Smooth muscle cell (in vitro differentiated cells): ENCODE results near the gene MAPK4. TPM values are rescaled to one million over a fixed set of nuclear protein-coding genes. Genes with fewer than 3 reads are reported as not detected.

Source experiments
- DNase-seq: peaks from one replicate; lab custom pipeline; 2025; ENCODE audit not compliant: unreplicated experiment; lab: John Stamatoyannopoulos, UW
- H2AFZ ChIP-seq: fragments of 200-600 bp; sonication (generic); 2 replicates; pipeline ENCODE4 v1.6.0; 2016; ENCODE audit warnings: antibody characterized with exemption, low read depth, mild to moderate bottlenecking
- H3F3A ChIP-seq: fragments of 200-600 bp; sonication (generic); 2 replicates; pipeline ENCODE4 v1.6.0; 2017; ENCODE audit warnings: antibody characterized with exemption, low read depth
- H3K27ac ChIP-seq: fragments of 200-600 bp; sonication (generic); 2 replicates; pipeline ENCODE4 v1.5.1; 2016; ENCODE audit warnings: low read depth, mild to moderate bottlenecking
- H3K27me3 ChIP-seq: fragments of 200-600 bp; sonication (generic); 2 replicates; pipeline ENCODE4 v1.6.1; 2016; ENCODE audit warnings: low read depth, mild to moderate bottlenecking
- H3K36me3 ChIP-seq: fragments of 200-600 bp; sonication (generic); 2 replicates; pipeline ENCODE4 v1.5.1; 2016; ENCODE audit warnings: low read depth
- H3K4me1 ChIP-seq: fragments of 200-600 bp; sonication (generic); 2 replicates; pipeline ENCODE4 v1.5.1; 2016; ENCODE audit warnings: low read depth
- H3K4me2 ChIP-seq: fragments of 200-600 bp; sonication (generic); 2 replicates; pipeline ENCODE4 v1.6.0; 2016; ENCODE audit warnings: mild to moderate bottlenecking
- H3K4me3 ChIP-seq: fragments of 200-600 bp; sonication (generic); 2 replicates; pipeline ENCODE4 v1.5.1; 2016; ENCODE audit warnings: mild to moderate bottlenecking
- H3K79me2 ChIP-seq: fragments of 200-600 bp; sonication (generic); 2 replicates; pipeline ENCODE4 v1.6.0; 2016; ENCODE audit warnings: low read depth, mild to moderate bottlenecking
- H3K9ac ChIP-seq: fragments of 200-600 bp; sonication (generic); 2 replicates; pipeline ENCODE4 v1.6.0; 2016; ENCODE audit warnings: low read depth
- H3K9me3 ChIP-seq: fragments of 200-600 bp; sonication (generic); replicated peaks from 2 replicates; pipeline ENCODE4 v1.5.1; 2016; ENCODE audit warnings: low read depth
- H4K20me1 ChIP-seq: fragments of 200-600 bp; sonication (generic); 2 replicates; pipeline ENCODE4 v1.6.0; 2016; ENCODE audit warnings: low read depth
- CTCF ChIP-seq: fragments of 200-600 bp; sonication (generic); IDR thresholded peaks from 2 replicates; pipeline ENCODE4 v1.5.1; 2017; ENCODE audit warnings: borderline replicate concordance, mild to moderate bottlenecking, antibody characterized with exemption; ENCODE audit not compliant: insufficient read depth, poor library complexity, severe bottlenecking
- WGBS: methylation state at CpG from one replicate; pipeline ENCODE4 v1.1.7; 2016; ENCODE audit warnings: low lambda C conversion rate; 5-methylcytosine and 5-hydroxymethylcytosine counted together
- polyA plus RNA-seq: library from polyadenylated mRNA; unstranded; fragments of >200 nt; fragmentation: Nextera tagmentation; extraction: Ambion mirVana; gene quantifications from 2 replicates; pipeline ENCODE4 v1.2.1, GENCODE V29; 2016
- total RNA-seq: library from RNA; depleted of rRNA; stranded (reverse); fragments of >200 nt; gene quantifications from 2 replicates; pipeline ENCODE4 v1.2.3, GENCODE V29; 2014

MAPK4 gene
- total and polyA plus RNA-seq, 2 experiments from 2014 or later = 0.09 TPM; not detected in 1

- H3K36me3 ChIP-seq = no peaks in the 10 kb centered on the region
These were observed 137.6 kb downstream of the MAPK4 start for GRCh38 chr18:50697509-50697908.

GRCh38 chr18:50700245-50701165, 140.6 kb downstream of the MAPK4 start:
- Histone ChIP-seq H3F3A (no peaks in the 10 kb centered on the region), H3K9me3 (no peaks in the 10 kb centered on the region), H3K36me3 (no peaks in the 10 kb centered on the region), H4K20me1 (no peaks in the 10 kb centered on the region), H3K4me1 (no peaks in the 10 kb centered on the region), H3K4me3 (no peak overlapping the region), H3K27ac (no peak overlapping the region), H3K9ac (no peak overlapping the region), H3K4me2 (no peak overlapping the region), H3K27me3 (no peaks in the 10 kb centered on the region), H2AFZ (no peak overlapping the region), H3K79me2 (no peaks in the 10 kb centered on the region)
- TF ChIP-seq CTCF = no peak
- WGBS = 61% methylated on average over 8 of the region's 9 CpGs
- no peak for DNase-seq

More at GRCh38 chr18:50697509-50697908, 137.6 kb downstream of the MAPK4 start:
- H3K27ac ChIP-seq = no peak overlapping the region
- no peak overlapping the region for H3K9ac ChIP-seq
- DNase-seq = no peak
- H2AFZ ChIP-seq = no peak overlapping the region
- no peaks in the 10 kb centered on the region for H3K79me2 ChIP-seq
- no peaks in the 10 kb centered on the region for H3K9me3 ChIP-seq
- 94% methylated on average over 1 of the region's 1 CpG for WGBS
- H4K20me1 ChIP-seq = no peaks in the 10 kb centered on the region
- TF ChIP-seq CTCF = no peak
- H3K4me3 ChIP-seq = no peak overlapping the region
- H3K27me3 ChIP-seq = no peaks in the 10 kb centered on the region
- no peaks in the 10 kb centered on the region for H3K4me1 ChIP-seq
- no peaks in the 10 kb centered on the region for H3F3A ChIP-seq
- no peak overlapping the region for H3K4me2 ChIP-seq

GRCh38 chr18:50704357-50704940, 144.6 kb downstream of the MAPK4 start:
- no peaks in the 10 kb centered on the region for H3K4me1 ChIP-seq
- H3K4me3 ChIP-seq = no peak overlapping the region
- no peak overlapping the region for H3K4me2 ChIP-seq
- no peak overlapping the region for H3K27ac ChIP-seq
- no peaks in the 10 kb centered on the region for H3K79me2 ChIP-seq
- H3F3A ChIP-seq = no peaks in the 10 kb centered on the region
- no peak for TF ChIP-seq CTCF
- no peak overlapping the region for H2AFZ ChIP-seq
- no peaks in the 10 kb centered on the region for H3K27me3 ChIP-seq
- DNase-seq = no peak
- no peaks in the 10 kb centered on the region for H4K20me1 ChIP-seq
- WGBS = 84% methylated on average over 4 of the region's 4 CpGs
- H3K9me3 ChIP-seq = no peaks in the 10 kb centered on the region
- H3K36me3 ChIP-seq = no peaks in the 10 kb centered on the region
- no peak overlapping the region for H3K9ac ChIP-seq
